ENCODE measurements around the gene FTO. TPM values are rescaled to one million over a fixed set of nuclear protein-coding genes. Genes with fewer than 3 reads are reported as not detected.
"Not testable (repeated sequence)": the region's sequence is repeated elsewhere in the genome, so short reads cannot be mapped to it uniquely, and the experiment has no call there.

FTO gene
- total RNA-seq, 4 donors from 2014 or later, result 21.3 to 50.5 (median 40.8) TPM

DNA sequence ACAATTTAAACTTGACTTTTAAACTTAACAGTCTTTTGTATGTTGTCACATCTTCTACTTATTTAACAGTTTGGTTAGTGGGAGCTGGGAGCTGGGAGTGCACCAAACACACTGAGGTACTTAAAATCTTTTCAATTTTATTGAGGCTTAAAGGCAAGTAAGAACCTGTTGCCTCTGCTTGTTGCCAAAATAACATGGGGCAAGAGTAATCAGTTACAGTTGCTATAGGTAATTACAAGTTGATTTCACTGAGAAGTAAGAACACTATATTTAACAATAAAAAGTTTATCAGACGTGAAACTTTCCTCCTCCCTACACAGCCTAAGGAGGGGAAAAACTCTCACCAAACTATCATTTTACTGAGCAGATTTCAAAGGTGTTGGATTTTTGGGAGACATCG is 135.2 kb downstream of the FTO start:
- Histone ChIP-seq H3K4me1 (peaks cover 0 to 8% (median 0%) of the 10 kb centered on the region in 4 donors), H3K36me3 (no peaks in the 10 kb centered on the region), H3K4me3 (no peak overlapping the region), H3K27me3 (no peaks in the 10 kb centered on the region), H3K27ac (no peak overlapping the region), H3K9me3 (no peaks in the 10 kb centered on the region)
- WGBS, 2 donors (ENCODE audit: low coverage in 1 of 2), result 95 to 100% methylated on average over 2 of the region's 2 CpGs
- intact Hi-C loops (cut with DNase I; ENCODE audit: low total_unique reads) (no loop called here), in situ Hi-C loops (cut with MboI; ENCODE audit: low pct_ligation_motif_present in 1 of 4, low pct_unique_long_range_greater_than_20kb in 1 of 4, low sequenced_read_pairs in 3 of 4) (no loop called here)
- TF ChIP-seq POLR2AphosphoS5 (IDR thresholded peaks at IDR 0.05) (no peak), POLR2A (IDR thresholded peaks at IDR 0.05) (no peak), EP300 (IDR thresholded peaks at IDR 0.05; ENCODE audit: low read depth) (no peak)
- TF ChIP-seq, protein P1, sequence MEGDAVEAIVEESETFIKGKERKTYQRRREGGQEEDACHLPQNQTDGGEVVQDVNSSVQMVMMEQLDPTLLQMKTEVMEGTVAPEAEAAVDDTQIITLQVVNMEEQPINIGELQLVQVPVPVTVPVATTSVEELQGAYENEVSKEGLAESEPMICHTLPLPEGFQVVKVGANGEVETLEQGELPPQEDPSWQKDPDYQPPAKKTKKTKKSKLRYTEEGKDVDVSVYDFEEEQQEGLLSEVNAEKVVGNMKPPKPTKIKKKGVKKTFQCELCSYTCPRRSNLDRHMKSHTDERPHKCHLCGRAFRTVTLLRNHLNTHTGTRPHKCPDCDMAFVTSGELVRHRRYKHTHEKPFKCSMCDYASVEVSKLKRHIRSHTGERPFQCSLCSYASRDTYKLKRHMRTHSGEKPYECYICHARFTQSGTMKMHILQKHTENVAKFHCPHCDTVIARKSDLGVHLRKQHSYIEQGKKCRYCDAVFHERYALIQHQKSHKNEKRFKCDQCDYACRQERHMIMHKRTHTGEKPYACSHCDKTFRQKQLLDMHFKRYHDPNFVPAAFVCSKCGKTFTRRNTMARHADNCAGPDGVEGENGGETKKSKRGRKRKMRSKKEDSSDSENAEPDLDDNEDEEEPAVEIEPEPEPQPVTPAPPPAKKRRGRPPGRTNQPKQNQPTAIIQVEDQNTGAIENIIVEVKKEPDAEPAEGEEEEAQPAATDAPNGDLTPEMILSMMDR (IDR thresholded peaks at IDR 0.05), result no peak
- DNase-seq, result no peak

DNA sequence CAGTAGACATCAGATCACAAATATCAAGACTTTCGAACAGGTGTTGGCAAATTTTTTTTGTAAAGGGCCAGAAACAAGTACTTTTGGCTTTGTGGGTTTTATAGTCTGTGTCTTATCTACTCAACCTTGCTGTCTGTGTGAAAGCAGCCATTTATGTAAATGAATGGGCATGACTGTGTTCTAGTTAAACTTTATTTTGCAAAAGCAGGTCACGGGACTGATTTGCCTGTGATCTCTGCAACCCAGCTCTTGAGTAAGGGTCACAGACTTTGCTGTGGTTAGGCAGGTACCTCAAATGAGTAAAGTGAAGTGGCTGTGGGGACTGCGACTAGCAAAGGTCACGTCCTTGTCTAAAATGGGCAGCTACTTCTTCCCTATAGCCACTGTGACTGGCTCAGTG is 136.5 kb downstream of the FTO start:
- H3K27me3 ChIP-seq, result no peaks in the 10 kb centered on the region
- no peaks in the 10 kb centered on the region for H3K36me3 ChIP-seq
- H3K9me3 ChIP-seq, result no peaks in the 10 kb centered on the region
- intact Hi-C loops (cut with DNase I; ENCODE audit: low total_unique reads), result no loop called here
- in situ Hi-C loops (cut with MboI; ENCODE audit: low pct_ligation_motif_present in 1 of 4, low pct_unique_long_range_greater_than_20kb in 1 of 4, low sequenced_read_pairs in 3 of 4), result no loop called here
- DNase-seq, result no peak
- WGBS, 2 donors (ENCODE audit: low coverage in 1 of 2), result 33 to 65% methylated on average over 3 to 4 of the region's 4 CpGs
- peaks cover 0 to 8% (median 0%) of the 10 kb centered on the region in 4 donors for H3K4me1 ChIP-seq
- H3K4me3 ChIP-seq, result no peak overlapping the region
- no peak overlapping the region for H3K27ac ChIP-seq
- no peak for TF ChIP-seq POLR2AphosphoS5 (IDR thresholded peaks at IDR 0.05)

DNA sequence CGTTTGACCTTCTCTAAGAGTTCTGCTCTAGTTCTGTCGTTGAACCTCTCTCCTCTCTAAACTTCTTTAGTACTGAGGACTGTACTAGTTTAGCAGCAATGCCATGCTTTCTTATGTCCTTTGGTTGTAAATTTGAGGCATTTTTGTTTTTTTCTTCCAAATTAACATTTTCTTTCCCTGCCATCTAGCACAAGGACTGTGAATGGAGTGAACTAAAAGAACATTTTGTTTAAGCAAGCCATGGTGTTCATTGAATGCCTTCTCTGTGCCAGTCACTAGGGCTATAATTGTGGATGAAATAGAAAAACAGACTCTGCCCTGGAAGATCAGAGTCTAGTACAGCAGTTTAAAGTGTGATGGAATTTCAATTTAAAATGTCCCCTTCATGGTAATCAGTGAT is 137.9 kb downstream of the FTO start:
- Histone ChIP-seq H3K9me3 (no peaks in the 10 kb centered on the region), H3K4me3 (no peak overlapping the region), H3K4me1 (peaks cover 0 to under 1% (median 0%) of the 10 kb centered on the region in 4 donors), H3K36me3 (no peaks in the 10 kb centered on the region), H3K27me3 (no peaks in the 10 kb centered on the region), H3K27ac (no peak overlapping the region)
- DNase-seq, result no peak
- no peak for TF ChIP-seq EP300 (IDR thresholded peaks at IDR 0.05; ENCODE audit: low read depth)
- TF ChIP-seq, protein P1 (IDR thresholded peaks at IDR 0.05), result no peak
- TF ChIP-seq POLR2AphosphoS5 (IDR thresholded peaks at IDR 0.05), result no peak
- no peak for TF ChIP-seq POLR2A (IDR thresholded peaks at IDR 0.05)
- in situ Hi-C loops (cut with MboI; ENCODE audit: low pct_ligation_motif_present in 1 of 4, low pct_unique_long_range_greater_than_20kb in 1 of 4, low sequenced_read_pairs in 3 of 4), result no loop called here
- 70 to 85% methylated on average over 2 of the region's 2 CpGs for WGBS, 2 donors (ENCODE audit: low coverage in 1 of 2)
- intact Hi-C loops (cut with DNase I; ENCODE audit: low total_unique reads), result no loop called here

DNA sequence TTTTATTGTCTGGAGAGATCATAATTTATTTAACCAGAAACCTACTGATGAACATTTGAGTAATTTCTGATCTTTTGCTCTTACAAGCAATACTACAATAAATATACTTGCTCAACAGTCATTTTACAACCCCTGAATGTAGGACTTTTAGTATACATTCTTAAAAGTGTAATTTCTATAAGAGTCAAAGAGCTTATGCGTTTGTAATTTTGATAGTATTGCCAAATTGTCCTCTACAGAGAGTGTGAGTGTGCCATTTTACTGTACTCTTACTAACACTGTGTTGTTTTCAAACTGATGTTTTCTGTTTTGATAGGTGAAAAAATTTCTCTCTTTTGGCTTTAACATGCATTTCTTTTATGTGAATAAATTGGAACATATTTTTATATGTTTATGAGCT is 139.1 kb downstream of the FTO start:
- Histone ChIP-seq H3K4me3 (no peak overlapping the region), H3K27me3 (no peaks in the 10 kb centered on the region), H3K4me1 (no peaks in the 10 kb centered on the region), H3K27ac (no peak overlapping the region), H3K36me3 (no peaks in the 10 kb centered on the region), H3K9me3 (no peaks in the 10 kb centered on the region)
- TF ChIP-seq POLR2A (IDR thresholded peaks at IDR 0.05) (no peak), EP300 (IDR thresholded peaks at IDR 0.05; ENCODE audit: low read depth) (no peak), POLR2AphosphoS5 (IDR thresholded peaks at IDR 0.05) (no peak)
- TF ChIP-seq, protein P1 (IDR thresholded peaks at IDR 0.05), result no peak
- intact Hi-C loops (cut with DNase I; ENCODE audit: low total_unique reads) (no loop called here), in situ Hi-C loops (cut with MboI; ENCODE audit: low pct_ligation_motif_present in 1 of 4, low pct_unique_long_range_greater_than_20kb in 1 of 4, low sequenced_read_pairs in 3 of 4) (no loop called here)
- 69 to 70% methylated on average over 1 of the region's 1 CpG for WGBS, 2 donors (ENCODE audit: low coverage in 1 of 2)
- no peak for DNase-seq

DNA sequence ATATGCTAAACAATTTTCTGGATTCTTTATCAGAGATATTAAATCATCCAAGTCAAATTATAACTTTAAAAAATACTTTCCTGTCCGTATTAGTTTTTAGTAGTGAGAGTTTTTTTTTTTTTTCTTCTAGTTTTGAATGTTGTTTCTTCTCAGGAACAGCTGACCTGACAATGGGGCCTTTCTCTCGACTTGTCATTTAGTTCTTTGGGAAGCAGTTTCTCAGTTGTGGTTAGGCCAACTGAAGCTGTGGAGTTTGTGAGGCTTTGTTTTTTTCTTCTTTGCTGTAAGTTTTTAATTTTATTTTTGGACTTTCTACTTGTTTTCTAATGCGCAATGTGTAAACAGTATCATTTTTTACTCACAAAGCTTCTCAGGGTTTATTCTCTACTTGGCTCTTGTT is 140.8 kb downstream of the FTO start:
- H3K4me1 ChIP-seq, result peaks cover 0 to 5% (median 2%) of the 10 kb centered on the region in 4 donors
- no peak for DNase-seq
- 80 to 100% methylated on average over 2 to 3 of the region's 3 CpGs for WGBS, 2 donors (ENCODE audit: low coverage in 1 of 2)
- no peaks in the 10 kb centered on the region for H3K9me3 ChIP-seq
- in situ Hi-C loops (cut with MboI; ENCODE audit: low pct_ligation_motif_present in 1 of 4, low pct_unique_long_range_greater_than_20kb in 1 of 4, low sequenced_read_pairs in 3 of 4), result no loop called here
- intact Hi-C loops (cut with DNase I; ENCODE audit: low total_unique reads), result no loop called here
- no peaks in the 10 kb centered on the region for H3K27me3 ChIP-seq
- H3K36me3 ChIP-seq, result no peaks in the 10 kb centered on the region
- TF ChIP-seq POLR2AphosphoS5 (IDR thresholded peaks at IDR 0.05), result no peak
- TF ChIP-seq, protein P1 (IDR thresholded peaks at IDR 0.05), result no peak
- TF ChIP-seq POLR2A (IDR thresholded peaks at IDR 0.05), result no peak
- no peak for TF ChIP-seq EP300 (IDR thresholded peaks at IDR 0.05; ENCODE audit: low read depth)
- no peak overlapping the region for H3K27ac ChIP-seq
- H3K4me3 ChIP-seq, result no peak overlapping the region

DNA sequence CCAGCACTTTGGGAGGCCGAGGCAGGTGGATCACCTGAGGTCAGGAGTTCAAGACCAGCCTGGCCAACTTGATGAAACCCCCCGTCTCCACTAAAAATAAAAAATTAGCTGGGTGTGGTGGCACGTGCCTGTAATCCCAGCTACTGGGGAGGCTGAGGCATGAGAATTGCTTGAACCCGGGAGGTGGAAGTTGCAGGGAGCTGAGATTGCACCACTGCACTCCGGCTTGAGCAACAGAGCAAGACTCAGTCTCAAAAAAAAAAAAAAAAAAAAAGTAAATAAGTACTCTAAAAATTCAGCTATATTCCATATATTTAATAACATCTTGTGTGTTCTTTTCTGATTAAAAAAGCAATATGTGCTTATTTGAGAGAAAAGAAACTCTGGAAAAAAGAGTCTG is 142.6 kb downstream of the FTO start:
- H3K4me1 ChIP-seq; in situ Hi-C loops (cut with MboI; ENCODE audit: low pct_ligation_motif_present in 1 of 4, low pct_unique_long_range_greater_than_20kb in 1 of 4, low sequenced_read_pairs in 3 of 4); H3K27ac ChIP-seq; H3K9me3 ChIP-seq; intact Hi-C loops (cut with DNase I; ENCODE audit: low total_unique reads); DNase-seq; H3K36me3 ChIP-seq; H3K4me3 ChIP-seq; H3K27me3 ChIP-seq: not testable (repeated sequence)
- 83% methylated on average over 5 of the region's 5 CpGs; no CpG with 5 or more reads in 1 of the 2 donors for WGBS, 2 donors (ENCODE audit: low coverage in 1 of 2)
